Measurements from ENCODE around the gene XRCC6.
"Not testable (repeated sequence)": the region's sequence is repeated elsewhere in the genome, so short reads cannot be mapped to it uniquely, and the experiment has no call there.

XRCC6 gene

DNA sequence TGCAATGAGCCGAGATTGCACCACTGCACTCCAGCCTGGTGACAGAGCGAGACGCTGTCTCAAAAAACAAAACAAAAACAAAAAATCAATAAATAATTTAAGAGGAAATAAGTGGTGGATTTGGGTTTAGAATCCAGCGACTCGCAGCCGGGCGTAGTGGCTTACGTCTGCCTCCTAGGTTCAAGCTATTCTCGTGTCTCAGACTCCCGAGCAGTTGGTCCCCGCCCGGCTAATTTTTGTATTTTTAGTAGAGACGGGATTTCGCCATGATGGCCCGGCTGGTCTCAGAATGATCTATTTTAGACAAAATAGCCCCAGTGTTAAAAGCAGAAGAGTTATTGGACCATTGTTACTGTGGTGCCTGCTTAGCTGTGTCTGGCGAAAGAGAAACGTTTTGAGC is 37.8 kb downstream of the XRCC6 start:
- peaks cover 37% of the 10 kb centered on the region for H3K36me3 ChIP-seq (ENCODE audit: control insufficient read depth, insufficient read depth, low read length)

DNA sequence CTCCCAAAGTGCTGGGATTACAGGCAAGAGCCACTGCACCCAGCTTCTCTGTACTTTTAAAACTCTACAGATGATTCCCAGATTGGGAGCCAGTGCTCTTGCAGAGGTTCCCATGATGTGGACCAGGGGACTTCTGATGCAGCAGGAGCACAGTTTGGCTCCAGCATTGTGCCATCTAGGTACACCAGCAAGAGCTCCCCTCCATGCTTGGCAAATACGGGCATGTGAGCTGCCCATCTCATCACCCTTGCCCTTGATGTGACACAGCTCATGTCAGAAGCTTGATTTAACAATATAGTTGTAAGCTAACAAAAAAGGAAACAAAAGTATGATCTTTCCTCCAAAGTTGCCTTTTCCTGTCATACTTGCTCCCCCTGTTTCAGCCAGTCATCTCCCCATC is 38.8 kb downstream of the XRCC6 start:
- no peak overlapping the region for H3K4me3 ChIP-seq (replicated peaks; ENCODE audit: low read depth, low read length)
- no peak for DNase-seq (ENCODE audit: extremely low read depth, insufficient read length)
- no peaks in the 10 kb centered on the region for H3K27me3 ChIP-seq (replicated peaks; ENCODE audit: control insufficient read depth, insufficient read depth, low read length)
- peaks cover 28% of the 10 kb centered on the region for H3K36me3 ChIP-seq (ENCODE audit: control insufficient read depth, insufficient read depth, low read length)
- TF ChIP-seq, protein P1, sequence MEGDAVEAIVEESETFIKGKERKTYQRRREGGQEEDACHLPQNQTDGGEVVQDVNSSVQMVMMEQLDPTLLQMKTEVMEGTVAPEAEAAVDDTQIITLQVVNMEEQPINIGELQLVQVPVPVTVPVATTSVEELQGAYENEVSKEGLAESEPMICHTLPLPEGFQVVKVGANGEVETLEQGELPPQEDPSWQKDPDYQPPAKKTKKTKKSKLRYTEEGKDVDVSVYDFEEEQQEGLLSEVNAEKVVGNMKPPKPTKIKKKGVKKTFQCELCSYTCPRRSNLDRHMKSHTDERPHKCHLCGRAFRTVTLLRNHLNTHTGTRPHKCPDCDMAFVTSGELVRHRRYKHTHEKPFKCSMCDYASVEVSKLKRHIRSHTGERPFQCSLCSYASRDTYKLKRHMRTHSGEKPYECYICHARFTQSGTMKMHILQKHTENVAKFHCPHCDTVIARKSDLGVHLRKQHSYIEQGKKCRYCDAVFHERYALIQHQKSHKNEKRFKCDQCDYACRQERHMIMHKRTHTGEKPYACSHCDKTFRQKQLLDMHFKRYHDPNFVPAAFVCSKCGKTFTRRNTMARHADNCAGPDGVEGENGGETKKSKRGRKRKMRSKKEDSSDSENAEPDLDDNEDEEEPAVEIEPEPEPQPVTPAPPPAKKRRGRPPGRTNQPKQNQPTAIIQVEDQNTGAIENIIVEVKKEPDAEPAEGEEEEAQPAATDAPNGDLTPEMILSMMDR (IDR thresholded peaks at IDR 0.05; ENCODE audit: insufficient read depth, low read length, poor library complexity, severe bottlenecking): no peak

More for the DNA sequence above, 37.8 kb downstream of the XRCC6 start:
- Histone ChIP-seq H3K4me3 (replicated peaks; ENCODE audit: low read depth, low read length) (no peak overlapping the region), H3K27me3 (replicated peaks; ENCODE audit: control insufficient read depth, insufficient read depth, low read length) (no peaks in the 10 kb centered on the region)
- TF ChIP-seq, protein P1 (IDR thresholded peaks at IDR 0.05; ENCODE audit: insufficient read depth, low read length, poor library complexity, severe bottlenecking): no peak
- no peak for DNase-seq (ENCODE audit: extremely low read depth, insufficient read length)

DNA sequence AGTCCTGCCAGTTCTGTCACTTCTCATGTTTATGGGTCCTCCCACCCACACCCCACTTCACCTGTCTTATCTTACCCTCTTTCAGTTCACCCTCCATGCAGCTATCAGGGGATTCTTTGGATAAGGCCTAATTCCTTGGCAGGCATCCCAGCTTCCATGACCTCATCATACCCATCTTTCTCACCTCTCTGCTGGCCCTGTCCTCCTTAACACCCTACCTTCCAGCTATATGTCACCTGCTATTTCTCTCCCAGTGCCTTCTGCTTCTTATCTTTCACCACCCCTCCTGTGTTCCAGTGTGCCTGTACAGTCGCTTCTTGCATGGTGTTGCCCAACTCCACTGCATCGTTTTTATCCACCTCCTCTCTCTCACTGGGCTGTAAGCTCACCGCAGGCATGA is 39.3 kb downstream of the XRCC6 start:
- TF ChIP-seq, protein P1 (IDR thresholded peaks at IDR 0.05; ENCODE audit: insufficient read depth, low read length, poor library complexity, severe bottlenecking): no peak
- Histone ChIP-seq H3K36me3 (ENCODE audit: control insufficient read depth, insufficient read depth, low read length) (peaks cover 28% of the 10 kb centered on the region), H3K4me3 (replicated peaks; ENCODE audit: low read depth, low read length) (no peak overlapping the region), H3K27me3 (replicated peaks; ENCODE audit: control insufficient read depth, insufficient read depth, low read length) (no peaks in the 10 kb centered on the region)
- no peak for DNase-seq (ENCODE audit: extremely low read depth, insufficient read length)

DNA sequence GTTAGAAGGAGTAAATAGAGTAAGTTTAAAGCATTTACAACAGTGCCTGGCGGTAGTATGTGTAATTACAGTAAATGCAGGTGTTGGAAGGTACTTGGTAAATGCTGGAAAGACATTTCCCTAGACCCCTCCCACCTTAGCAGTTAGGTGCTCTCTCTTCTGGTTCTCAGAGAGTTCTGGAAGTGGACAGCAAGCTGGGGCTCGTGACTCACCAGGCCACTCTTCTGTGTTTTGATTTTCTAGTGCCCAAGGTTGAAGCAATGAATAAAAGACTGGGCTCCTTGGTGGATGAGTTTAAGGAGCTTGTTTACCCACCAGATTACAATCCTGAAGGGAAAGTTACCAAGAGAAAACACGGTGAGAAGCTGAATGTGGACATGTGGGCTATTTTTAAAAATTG is 40.0 kb downstream of the XRCC6 start:
- H3K36me3 ChIP-seq (ENCODE audit: control insufficient read depth, insufficient read depth, low read length): peaks cover 26% of the 10 kb centered on the region
- no peak for DNase-seq (ENCODE audit: extremely low read depth, insufficient read length)
- H3K27me3 ChIP-seq (replicated peaks; ENCODE audit: control insufficient read depth, insufficient read depth, low read length): no peaks in the 10 kb centered on the region

DNA sequence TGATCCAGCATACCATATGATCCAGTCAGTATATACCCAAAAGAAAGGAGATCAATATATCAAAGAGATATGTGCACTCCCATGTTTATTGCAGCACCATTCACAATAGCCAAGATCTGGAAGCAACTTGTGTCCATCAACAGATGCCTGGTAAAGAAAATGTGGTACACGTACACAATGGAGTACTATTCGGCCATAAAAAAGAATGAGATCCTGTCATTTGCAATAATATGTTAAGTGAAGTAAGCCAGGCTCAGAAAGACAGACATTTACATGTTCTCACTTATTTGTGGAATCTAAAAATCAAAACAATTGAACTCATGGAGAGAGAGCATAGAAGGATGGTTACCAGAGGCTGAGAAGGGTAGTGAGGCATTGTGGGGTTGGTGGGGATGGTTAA is 40.6 kb downstream of the XRCC6 start:
- no peaks in the 10 kb centered on the region for H3K27me3 ChIP-seq (replicated peaks; ENCODE audit: control insufficient read depth, insufficient read depth, low read length)
- H3K4me3 ChIP-seq (replicated peaks; ENCODE audit: low read depth, low read length): no peak overlapping the region
- H3K36me3 ChIP-seq (ENCODE audit: control insufficient read depth, insufficient read depth, low read length): peaks cover 25% of the 10 kb centered on the region
- no peak for DNase-seq (ENCODE audit: extremely low read depth, insufficient read length)
- TF ChIP-seq, protein P1 (IDR thresholded peaks at IDR 0.05; ENCODE audit: insufficient read depth, low read length, poor library complexity, severe bottlenecking): no peak

More for the DNA sequence above, 40.0 kb downstream of the XRCC6 start:
- H3K4me3 ChIP-seq (replicated peaks; ENCODE audit: low read depth, low read length): no peak overlapping the region
- TF ChIP-seq, protein P1 (IDR thresholded peaks at IDR 0.05; ENCODE audit: insufficient read depth, low read length, poor library complexity, severe bottlenecking): no peak

DNA sequence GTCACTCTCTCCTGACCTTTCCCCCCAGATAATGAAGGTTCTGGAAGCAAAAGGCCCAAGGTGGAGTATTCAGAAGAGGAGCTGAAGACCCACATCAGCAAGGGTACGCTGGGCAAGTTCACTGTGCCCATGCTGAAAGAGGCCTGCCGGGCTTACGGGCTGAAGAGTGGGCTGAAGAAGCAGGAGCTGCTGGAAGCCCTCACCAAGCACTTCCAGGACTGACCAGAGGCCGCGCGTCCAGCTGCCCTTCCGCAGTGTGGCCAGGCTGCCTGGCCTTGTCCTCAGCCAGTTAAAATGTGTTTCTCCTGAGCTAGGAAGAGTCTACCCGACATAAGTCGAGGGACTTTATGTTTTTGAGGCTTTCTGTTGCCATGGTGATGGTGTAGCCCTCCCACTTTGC is 42.5 kb downstream of the XRCC6 start:
- not testable (repeated sequence) for DNase-seq (ENCODE audit: extremely low read depth, insufficient read length); H3K4me3 ChIP-seq (replicated peaks; ENCODE audit: low read depth, low read length); H3K27me3 ChIP-seq (replicated peaks; ENCODE audit: control insufficient read depth, insufficient read depth, low read length)
- H3K36me3 ChIP-seq (ENCODE audit: control insufficient read depth, insufficient read depth, low read length): peaks cover 18% of the 10 kb centered on the region
